Raji (cell line): ENCODE data around the gene RTN4RL1.

Experiments used
- POLR2A ChIP-seq: IDR thresholded peaks from 2 replicates; pipeline ENCODE4 v1.6.1; 2011; ENCODE audit warnings: low read depth, low read length, control low read depth; ENCODE audit not compliant: insufficient read depth

The RTN4RL1 gene, protein sequence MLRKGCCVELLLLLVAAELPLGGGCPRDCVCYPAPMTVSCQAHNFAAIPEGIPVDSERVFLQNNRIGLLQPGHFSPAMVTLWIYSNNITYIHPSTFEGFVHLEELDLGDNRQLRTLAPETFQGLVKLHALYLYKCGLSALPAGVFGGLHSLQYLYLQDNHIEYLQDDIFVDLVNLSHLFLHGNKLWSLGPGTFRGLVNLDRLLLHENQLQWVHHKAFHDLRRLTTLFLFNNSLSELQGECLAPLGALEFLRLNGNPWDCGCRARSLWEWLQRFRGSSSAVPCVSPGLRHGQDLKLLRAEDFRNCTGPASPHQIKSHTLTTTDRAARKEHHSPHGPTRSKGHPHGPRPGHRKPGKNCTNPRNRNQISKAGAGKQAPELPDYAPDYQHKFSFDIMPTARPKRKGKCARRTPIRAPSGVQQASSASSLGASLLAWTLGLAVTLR

DNA sequence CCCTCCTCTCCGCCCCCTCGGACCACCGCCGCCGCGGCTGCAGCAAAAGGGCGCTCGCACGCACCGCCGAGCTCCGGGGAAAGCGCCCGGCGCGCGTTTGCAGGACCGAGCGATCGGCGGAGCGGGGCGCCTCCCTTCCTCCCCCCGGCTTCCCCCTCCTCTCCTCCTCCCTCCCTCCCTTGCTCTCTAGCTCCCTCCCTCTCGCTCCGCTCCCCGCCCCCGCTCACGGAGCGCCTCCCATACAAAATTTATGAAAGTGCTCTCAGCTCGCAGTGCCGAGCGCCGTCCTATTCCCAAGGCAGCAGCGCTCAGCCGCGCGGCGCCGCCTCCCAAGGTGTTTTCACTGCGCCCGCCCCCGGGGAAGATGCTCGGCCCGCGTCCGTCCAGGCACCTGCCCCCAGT lies at the start of gene RTN4RL1:
Gene RTN4RL1, minus strand, starts transcription at position 115 of the 402 bp plus-strand sequence. CDS start 469 bp downstream, outside the sequence.
- no peak for TF ChIP-seq POLR2A

DNA sequence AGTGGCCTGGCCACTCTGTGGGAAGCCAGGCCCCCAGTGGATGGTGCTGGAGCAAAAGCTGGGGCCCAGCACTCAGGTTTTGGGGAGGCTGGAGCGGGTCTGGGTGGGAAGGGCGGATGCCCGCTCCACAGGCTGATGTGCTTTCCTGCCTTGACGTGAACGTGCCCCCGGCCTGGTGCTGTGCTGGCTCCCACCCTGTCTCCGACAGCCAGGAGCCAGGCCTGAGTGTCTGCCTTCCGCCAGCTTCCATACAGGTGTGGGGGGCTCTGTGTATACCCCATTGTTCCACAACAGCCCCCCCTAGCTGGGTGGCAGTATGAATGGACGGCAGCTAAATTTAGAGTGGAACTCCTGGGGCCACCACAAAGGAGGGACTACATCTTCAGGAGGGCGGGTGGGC lies 49.8 kb upstream of the RTN4RL1 start:
- no peak for TF ChIP-seq POLR2A

DNA sequence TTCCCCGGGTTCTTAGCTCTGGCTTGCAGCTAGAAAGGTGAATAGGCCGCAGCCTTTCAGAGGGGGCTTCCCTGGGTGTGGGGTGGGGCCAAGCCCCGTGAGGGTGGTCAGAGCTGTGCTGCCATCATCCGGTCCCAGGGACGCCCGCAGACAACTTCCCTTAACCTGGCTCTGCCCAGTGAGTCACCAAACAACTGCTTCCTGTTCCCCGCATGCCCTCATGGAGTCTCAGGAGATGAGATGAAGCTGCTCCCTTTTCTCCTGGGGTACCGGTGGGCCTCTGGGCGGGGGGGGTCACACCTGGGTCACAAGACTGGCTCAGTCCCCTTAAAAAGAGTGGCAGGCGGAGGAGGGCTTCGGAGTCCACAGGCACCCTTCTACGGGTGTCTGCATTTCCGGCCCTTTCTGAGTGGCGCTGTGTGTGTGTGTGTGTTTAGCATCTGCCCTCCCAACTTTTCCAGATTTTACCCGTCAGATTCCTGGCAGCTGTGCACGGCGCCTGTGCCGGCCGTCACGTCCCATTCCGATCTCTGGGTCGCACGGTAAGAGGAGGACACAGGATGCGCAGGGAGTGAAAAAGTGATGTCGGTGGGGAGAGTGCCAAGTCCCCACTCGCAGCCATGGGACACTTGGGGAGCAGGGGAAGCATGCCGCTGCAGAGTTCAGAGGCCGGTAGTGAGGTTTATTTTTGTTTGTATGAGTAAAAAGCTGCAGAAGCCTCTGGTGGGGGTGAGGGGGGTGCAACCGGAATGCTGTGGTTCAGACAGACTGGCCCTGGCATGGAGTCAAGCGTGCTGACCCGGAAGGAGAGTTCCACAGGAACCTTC lies 46.5 kb upstream of the RTN4RL1 start:
- no peak for TF ChIP-seq POLR2A

DNA sequence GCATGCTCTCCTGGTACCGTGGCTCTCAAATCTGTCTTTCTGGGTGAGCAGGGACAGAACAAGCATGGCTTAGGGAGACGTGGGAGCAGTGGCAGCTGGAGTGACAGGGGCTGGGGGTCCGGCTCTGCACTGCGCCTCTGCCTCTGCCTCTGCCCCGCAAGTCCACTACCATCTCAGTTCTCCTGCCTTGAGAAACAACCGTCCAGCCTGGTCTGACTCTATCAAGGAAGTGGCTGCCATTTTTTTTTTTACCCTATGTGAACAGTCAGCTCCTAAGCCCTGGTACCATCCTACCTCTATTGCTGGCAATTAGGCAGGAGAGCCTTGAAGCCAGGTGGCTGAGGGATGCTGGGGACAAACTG lies 45.9 kb upstream of the RTN4RL1 start:
- no peak for TF ChIP-seq POLR2A

DNA sequence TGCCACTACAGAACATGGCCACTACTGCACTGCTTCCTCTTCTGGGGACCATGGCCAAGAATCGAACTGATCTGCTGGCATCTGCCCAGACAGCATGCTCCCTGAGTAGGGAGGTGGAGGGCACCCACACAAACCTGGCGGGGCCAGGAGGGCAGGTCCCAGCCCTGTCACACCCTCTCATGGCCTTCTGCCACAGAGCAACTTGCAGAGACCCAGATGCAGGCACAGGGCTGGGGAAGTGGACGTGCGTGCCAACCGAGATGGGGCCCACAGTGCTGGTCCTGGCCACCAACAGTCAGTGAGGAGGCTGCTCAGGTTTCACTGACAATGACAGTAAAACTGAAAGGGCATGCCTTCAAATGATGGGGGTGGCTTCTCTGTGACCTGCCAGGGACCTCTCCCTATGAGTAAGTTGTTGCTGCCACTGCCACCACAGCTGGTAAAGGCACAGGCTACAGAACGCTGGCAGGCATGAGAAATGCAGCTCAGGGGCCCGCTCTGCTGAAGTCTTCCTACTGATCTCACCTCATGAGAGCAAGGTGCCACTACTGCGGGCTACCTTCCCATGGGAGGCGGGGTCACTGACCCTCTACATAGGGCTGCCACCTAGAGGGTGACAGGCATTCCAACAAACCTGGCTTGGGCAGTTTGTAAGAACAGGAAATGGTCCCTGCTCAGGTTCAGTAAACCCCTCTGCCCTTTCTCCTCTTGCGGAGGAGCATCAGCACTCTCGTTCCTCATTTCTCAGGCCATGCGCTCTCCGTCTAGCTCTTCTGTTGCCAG lies 45.3 kb upstream of the RTN4RL1 start:
- no peak for TF ChIP-seq POLR2A

DNA sequence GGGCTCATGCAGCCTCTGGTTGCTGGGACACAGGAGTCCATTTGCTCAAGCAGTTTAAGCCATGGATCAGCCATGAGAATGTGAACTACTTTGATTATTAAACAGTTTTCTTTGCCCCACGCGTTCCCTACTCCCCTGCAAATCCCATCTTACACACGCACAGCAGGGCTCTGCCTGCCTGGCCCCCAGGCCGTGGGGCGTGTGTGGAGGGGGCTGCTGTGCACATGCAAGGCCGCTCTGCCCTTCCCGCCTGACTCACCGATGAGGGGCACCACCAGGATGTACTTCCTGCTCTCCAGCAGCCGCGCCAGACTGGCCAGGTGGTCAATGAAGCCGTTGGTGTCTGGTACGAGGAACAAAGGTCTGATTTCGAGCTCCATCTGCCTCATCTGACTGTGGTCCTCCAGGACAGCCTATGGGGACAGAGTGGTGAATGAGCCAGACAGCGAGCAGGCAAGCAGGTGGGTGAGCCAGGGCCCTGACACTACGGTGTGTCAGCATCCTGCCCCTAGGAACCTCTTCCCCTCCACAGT lies 43.5 kb upstream of the RTN4RL1 start:
- TF ChIP-seq POLR2A: no peak

DNA sequence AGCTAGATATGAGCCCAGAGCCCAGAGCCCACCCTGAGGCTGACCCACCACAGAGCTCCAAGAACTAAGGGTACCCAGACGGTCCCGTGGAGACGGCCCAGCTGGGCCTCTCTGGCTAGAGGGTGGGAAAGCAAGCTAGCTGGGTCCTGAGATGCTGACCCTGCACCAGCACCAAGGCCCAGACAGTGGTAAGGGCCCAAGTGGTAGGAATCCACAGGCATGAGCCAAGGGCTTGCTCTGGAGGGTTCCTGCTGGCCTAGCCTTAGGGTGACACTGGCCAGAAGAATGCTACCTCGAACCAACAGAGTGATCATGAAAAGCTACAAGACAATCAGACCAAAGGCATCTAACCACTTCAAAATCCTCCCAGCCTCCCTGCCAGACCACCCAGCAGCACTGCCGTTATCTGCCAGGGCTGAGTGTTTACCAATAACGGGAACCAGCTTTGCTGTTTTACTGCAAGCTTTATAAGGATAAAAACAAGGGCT lies 42.9 kb upstream of the RTN4RL1 start:
- TF ChIP-seq POLR2A: no peak

DNA sequence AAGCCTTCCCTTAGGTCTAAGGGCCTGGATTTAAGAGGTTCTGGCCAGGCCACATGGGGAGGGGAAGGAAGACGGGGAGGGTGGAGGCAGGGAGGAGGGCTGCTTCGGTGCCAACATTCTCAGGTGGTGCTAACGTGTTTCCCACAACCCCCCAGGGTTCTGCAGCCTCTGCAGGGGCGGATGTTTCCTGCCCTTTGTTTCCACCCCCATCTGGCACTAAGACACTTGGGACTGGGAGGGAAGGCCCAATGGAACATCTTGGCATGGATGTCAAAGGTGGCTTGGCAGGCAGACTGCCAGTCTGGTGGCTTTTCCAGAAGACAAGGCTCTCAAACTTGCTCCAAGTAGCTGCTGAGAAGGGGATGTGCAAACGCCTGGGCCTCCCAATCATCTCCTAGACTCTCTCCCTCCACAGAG lies 42.5 kb upstream of the RTN4RL1 start:
- TF ChIP-seq POLR2A: no peak

DNA sequence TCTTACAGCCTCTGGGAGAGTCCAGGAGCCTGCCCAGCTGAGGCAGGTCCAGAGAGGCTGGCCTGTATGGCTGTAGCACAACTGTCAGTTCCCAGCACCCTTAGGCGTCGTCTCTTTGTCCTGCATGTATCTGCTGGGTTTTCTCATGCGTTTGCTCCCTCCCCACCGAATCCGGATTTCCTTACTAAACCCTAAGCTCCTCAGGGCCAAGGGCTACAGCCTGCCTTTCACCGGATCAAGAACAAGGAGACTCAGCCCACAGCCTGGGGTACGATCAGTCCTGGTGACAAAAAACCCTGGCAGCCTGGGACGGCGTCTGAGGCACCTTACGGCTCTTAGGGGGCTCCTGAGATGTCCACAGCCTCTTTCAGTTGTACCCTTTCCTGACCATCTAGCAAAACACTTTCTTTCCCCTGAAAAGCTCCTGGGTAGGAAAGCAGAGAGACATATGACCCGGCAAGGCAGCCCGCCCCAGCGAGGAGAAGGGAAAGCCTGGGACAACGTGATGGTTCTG lies 42.0 kb upstream of the RTN4RL1 start:
- TF ChIP-seq POLR2A: no peak

DNA sequence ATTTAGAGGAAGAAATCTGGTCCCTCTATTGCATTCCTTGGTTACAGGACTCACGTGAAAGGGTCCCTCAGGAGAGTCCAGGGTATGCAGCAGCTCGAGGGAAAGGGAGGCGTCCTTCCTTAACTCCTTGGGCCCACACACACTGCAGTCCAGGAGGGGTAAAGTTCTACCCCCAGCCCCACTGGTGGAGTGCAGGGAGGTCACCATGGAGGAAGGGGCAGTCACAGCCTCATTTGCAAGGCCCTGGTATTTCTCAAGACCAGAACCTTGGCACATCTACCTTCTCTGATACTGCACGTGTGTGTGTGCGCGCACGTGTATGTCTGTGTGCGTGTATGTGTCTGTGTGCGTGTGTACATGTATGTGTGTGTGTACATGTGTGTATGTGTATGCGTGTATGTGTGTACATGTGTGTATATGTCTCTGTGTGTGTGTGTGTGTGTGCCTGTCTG lies 40.8 kb upstream of the RTN4RL1 start:
- TF ChIP-seq POLR2A: no peak

DNA sequence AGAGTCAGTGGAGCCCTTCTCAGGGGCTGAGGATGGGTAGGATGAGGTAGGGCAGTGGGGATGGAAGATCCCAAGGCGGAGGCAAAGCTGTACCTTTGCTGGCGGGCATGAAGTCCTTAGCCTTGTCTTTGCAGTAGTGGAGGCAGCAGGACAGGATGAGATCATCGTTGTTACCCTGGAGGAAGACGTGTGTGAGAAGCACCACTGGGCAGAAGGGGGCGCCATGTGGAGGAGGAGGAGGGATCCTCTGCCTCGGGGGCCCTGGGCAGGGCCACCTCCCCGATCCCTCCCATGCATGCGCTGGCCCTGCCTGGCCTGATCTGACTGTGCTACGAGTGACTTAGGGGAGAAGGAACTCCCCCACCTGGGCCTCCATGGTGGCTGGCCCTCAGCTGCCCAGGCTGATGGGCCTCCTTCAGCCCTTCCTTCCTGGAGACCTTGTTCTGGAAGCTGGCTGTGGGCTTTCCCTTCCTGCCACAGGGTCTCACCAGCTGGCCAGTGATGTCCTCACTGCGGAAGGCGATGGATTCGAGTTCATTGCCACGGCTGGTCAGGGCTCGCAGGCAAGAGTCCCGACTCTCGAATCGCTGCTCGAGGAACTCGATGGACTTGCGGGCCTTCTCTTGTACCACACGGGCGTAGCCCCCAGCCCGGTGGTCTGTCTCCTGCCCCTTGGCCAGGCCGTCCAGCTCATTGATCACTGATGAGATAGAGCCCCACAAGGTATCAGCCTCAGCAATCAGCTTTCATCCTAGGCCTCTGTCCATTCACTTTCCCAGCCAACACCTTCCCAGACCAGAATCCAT lies 40.0 kb upstream of the RTN4RL1 start:
- no peak for TF ChIP-seq POLR2A

DNA sequence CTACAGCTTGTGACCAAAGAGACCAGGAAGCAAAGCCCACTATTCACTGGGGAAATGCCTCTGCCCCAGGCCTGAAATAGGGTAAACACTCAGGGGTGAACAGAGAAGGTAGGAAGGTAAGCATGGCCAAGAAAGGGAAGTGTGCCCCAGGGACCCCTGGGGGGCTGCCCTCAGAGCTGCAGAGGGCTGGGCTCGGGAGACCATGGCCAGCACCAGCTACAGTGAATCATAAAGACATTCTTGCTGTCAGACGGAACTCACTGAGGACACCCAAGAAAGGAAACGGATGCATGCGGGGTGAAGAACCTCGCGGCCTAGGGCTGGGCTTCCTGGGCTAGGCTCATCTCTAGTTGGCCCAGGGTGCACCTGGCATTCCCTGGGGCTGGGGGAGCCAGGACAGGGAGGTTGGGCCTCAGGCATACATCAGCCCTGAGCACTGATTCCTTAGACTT lies 39.4 kb upstream of the RTN4RL1 start:
- TF ChIP-seq POLR2A: no peak

DNA sequence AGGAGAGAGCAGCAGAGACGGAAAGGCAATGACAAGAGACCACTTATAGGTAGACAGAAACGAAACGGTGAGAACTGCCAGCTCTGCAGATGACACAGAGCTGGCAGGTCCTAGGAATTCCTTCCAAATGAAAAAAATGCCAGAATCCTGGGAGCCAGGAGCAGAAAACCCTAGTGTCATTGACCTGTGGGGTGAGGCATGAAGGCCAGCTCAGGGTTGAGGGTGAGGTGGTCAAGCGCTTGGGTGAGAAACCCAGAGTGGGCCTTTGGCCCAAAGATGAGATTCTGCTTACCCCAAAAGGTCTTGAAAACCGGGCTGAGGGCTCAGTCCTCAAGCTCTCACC lies 39.0 kb upstream of the RTN4RL1 start:
- no peak for TF ChIP-seq POLR2A

DNA sequence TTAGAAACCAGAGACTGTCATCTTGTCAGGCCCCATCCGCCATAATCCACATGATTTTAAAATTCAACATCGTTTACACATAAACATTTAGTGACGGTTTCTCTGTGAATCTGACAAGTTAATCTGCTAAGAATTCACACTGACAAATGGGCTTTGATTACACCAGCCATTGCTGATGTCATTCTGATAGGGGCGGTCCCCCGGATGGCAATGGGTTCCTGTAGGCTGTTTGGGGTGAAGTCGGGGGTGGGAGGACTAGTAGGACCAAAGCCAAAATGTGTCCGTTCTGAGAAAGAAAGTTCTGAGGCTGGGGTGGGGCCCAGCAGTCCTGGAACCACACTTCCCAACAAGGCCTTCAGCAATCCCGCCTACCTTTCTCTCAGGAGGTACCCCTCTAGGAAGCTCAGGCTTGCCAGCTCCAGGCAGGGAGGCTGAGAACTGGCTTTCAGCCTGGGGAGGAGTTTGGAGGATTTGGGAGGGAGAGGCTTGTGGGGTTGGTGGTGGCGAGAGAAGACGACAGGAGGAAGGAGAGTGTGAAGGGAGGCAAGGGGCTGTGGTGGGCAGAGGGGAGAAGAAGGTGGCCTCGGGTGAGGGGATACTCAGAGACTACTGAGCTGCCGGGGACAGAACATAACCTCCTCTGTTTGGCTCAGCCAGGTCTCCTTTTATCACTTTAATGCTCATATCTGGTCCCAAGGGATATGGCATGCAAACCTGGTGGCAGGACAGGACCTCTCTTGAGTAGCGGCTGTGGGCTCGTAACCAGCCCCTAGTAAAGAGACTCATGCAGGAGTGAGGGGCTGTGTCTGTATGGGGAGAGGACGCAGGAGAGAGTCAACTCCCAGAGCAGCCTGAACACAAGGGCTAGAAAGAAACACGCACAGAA lies 38.4 kb upstream of the RTN4RL1 start:
- TF ChIP-seq POLR2A: no peak
